HEK293T (cell line): ENCODE results near the gene EFHC2.

Experiments used
- ARNT ChIP-seq: fragments of 450-650 bp; IDR thresholded peaks from 2 replicates; pipeline ENCODE4 v1.6.1; 2017; ENCODE audit warnings: mild to moderate bottlenecking
- ELF4 ChIP-seq: fragments of 450-650 bp; IDR thresholded peaks from 2 replicates; pipeline ENCODE4 v1.6.1; 2017; ENCODE audit warnings: antibody characterized with exemption
- FOXM1 ChIP-seq: fragments of 450-650 bp; IDR thresholded peaks from 2 replicates; pipeline ENCODE4 v1.6.1; 2017; ENCODE audit warnings: mild to moderate bottlenecking, borderline replicate concordance
- PKNOX1 ChIP-seq: fragments of 450-650 bp; IDR thresholded peaks from 2 replicates; pipeline ENCODE4 v1.6.1; 2016
- SP1 ChIP-seq: fragments of 450-650 bp; IDR thresholded peaks from 2 replicates; pipeline ENCODE4 v1.6.1; 2017
- SUZ12 ChIP-seq: fragments of 450-650 bp; IDR thresholded peaks from 2 replicates; pipeline ENCODE4 v1.6.1; 2016; ENCODE audit warnings: mild to moderate bottlenecking
- TARDBP ChIP-seq: fragments of 450-650 bp; IDR thresholded peaks from 2 replicates; pipeline ENCODE4 v1.6.1; 2016
- ZNF384 ChIP-seq: fragments of 450-650 bp; IDR thresholded peaks from 2 replicates; pipeline ENCODE4 v1.6.1; 2016

- TF ChIP-seq SP1 = no peak
- no peak for TF ChIP-seq PKNOX1
- TF ChIP-seq SUZ12 = no peak
- TF ChIP-seq ZNF384 = no peak
- TF ChIP-seq ELF4 = no peak
- TF ChIP-seq FOXM1 = no peak
- TF ChIP-seq TARDBP = no peak
- TF ChIP-seq ARNT = no peak
Observed at GRCh38 chrX:44245733-44246132, 97.7 kb downstream of the EFHC2 start.
